ENCODE measurements around the gene APOH. TPM values are rescaled to one million over a fixed set of nuclear protein-coding genes. Genes with fewer than 3 reads are reported as not detected.

Gene APOH
- total and polyA plus RNA-seq, 2 of the 13 experiments (the other 11 are each of a cell fraction or from before 2014, with no cell fraction given): 4,846 to 5,748 TPM

DNA sequence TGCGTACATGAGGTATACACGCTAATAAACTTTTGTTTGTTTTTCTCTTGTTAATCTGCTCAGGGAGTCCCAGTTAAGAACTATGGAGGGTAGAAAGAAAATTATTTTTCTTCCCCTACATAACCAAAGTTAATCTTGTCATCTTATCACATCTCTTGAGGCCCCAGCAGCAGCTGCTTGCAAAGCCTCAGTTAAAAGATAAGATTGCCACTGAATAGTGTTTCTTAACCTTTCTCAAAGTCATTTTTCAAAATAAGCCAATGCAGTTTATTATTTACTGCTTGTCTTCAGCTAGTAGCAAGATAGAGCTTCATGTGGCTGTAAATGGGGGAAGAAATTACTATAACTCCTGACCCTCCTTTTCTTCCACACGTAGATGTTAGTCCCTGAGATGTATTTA, 21.5 kb upstream of the APOH start (continued):
- TF ChIP-seq, protein P1, sequence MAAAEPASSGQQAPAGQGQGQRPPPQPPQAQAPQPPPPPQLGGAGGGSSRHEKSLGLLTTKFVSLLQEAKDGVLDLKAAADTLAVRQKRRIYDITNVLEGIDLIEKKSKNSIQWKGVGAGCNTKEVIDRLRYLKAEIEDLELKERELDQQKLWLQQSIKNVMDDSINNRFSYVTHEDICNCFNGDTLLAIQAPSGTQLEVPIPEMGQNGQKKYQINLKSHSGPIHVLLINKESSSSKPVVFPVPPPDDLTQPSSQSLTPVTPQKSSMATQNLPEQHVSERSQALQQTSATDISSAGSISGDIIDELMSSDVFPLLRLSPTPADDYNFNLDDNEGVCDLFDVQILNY (CRISPR knock-in tag; conservative IDR thresholded peaks at IDR 0.05): no peak
- TF ChIP-seq HMGA1 (CRISPR knock-in tag; conservative IDR thresholded peaks at IDR 0.05) (no peak), DNMT3B (CRISPR knock-in tag; conservative IDR thresholded peaks at IDR 0.05) (no peak)

GRCh38 chr17:66248285-66248684, 19.1 kb upstream of the APOH start:
- no peak overlapping the region for H3K4me2 ChIP-seq (ENCODE audit: low read depth, low read length)
- no peak for FAIRE-seq
- intact Hi-C loops (cut with micrococcal nuclease; ENCODE audit: unreplicated experiment): no loop called here
- no peaks in the 10 kb centered on the region for H4K20me1 ChIP-seq (ENCODE audit: insufficient read depth, low read length)
- in situ Hi-C loops (cut with HindIII; ENCODE audit: extremely low pct_ligation_motif_present, low pct_unique_long_range_greater_than_20kb): no loop called here
- TF ChIP-seq ZNF567 (CRISPR knock-in tag; IDR thresholded peaks at IDR 0.05; ENCODE audit: borderline replicate concordance) (no peak), FOXO4 (CRISPR knock-in tag; conservative IDR thresholded peaks at IDR 0.05) (0 out of 2 replicates have a peak, but pooled peaks have one; percentile 40)
- H3K4me3 ChIP-seq (replicated peaks in 1 of 3; ENCODE audit: insufficient read depth in 1 of 3, low read depth in 2 of 3, low read length in 3 of 3): no peak overlapping the region
- WGBS (ENCODE audit: low lambda C conversion rate): 67% methylated on average over 5 of the region's 5 CpGs
- DNase-seq (ENCODE audit: low spot score): no peak
- H3K36me3 ChIP-seq (replicated peaks in 1 of 2; ENCODE audit: control insufficient read depth in 1 of 2, insufficient read depth in 2 of 2, low read length in 2 of 2): no peaks in the 10 kb centered on the region
- H2AFZ ChIP-seq (ENCODE audit: low read length): no peak overlapping the region
- H3K9ac ChIP-seq (ENCODE audit: insufficient read depth, low read depth, low read length): no peak overlapping the region
- ChIA-PET POLR2A (no interaction called here), CTCF (ENCODE audit: low intra/inter-chr PET ratio, low total read pairs) (no interaction called here)
- no peaks in the 10 kb centered on the region for H3K27me3 ChIP-seq (ENCODE audit: control insufficient read depth in 1 of 2, insufficient read depth in 2 of 2, low read length in 2 of 2)
- ATAC-seq: no peak
- no peaks in the 10 kb centered on the region for H3K9me3 ChIP-seq (ENCODE audit: low read length)
- peaks cover 19% of the 10 kb centered on the region for H3K4me1 ChIP-seq (ENCODE audit: insufficient read depth, low read length)
- H3K27ac ChIP-seq (ENCODE audit: extremely low read length, insufficient read depth, low read length): no peak overlapping the region
- BruUV-seq (replicated peaks): no TSS peak
- no peaks in the 10 kb centered on the region for H3K79me2 ChIP-seq (ENCODE audit: insufficient read depth, low read length)

Data from HepG2 (cell line).